GM12878 (cell line): ENCODE measurements around the gene C5orf15.

ENCODE experiments used
- BRCA1 ChIP-seq: IDR thresholded peaks from 2 replicates; pipeline ENCODE4 v1.6.1; 2011; ENCODE audit warnings: low read depth, low read length, improper control_type of control experiment
- CTCF ChIP-seq, 3 experiments: IDR thresholded peaks in 2 of 3; conservative IDR thresholded peaks in 1 of 3; 2 replicates each; pipeline ENCODE4 v1.5.1; 2011; ENCODE audit warnings: low read depth in 3 of 3, low read length in 3 of 3, mild to moderate bottlenecking in 3 of 3, control low read depth in 2 of 3, moderate library complexity in 2 of 3, inconsistent platforms in 1 of 3, mixed read lengths in 1 of 3; ENCODE audit not compliant: control insufficient read depth in 2 of 3, insufficient read depth in 1 of 3; ENCODE audit errors: extremely low read depth in 1 of 3
- POLR2A ChIP-seq: IDR thresholded peaks from 2 replicates; pipeline ENCODE4 v1.6.1; 2011; ENCODE audit warnings: low read depth, mild to moderate bottlenecking, low read length
- RCOR1 ChIP-seq: conservative IDR thresholded peaks from 2 replicates; pipeline ENCODE4 v1.6.1; 2012; ENCODE audit warnings: low read depth, low read length, improper control_type of control experiment

DNA sequence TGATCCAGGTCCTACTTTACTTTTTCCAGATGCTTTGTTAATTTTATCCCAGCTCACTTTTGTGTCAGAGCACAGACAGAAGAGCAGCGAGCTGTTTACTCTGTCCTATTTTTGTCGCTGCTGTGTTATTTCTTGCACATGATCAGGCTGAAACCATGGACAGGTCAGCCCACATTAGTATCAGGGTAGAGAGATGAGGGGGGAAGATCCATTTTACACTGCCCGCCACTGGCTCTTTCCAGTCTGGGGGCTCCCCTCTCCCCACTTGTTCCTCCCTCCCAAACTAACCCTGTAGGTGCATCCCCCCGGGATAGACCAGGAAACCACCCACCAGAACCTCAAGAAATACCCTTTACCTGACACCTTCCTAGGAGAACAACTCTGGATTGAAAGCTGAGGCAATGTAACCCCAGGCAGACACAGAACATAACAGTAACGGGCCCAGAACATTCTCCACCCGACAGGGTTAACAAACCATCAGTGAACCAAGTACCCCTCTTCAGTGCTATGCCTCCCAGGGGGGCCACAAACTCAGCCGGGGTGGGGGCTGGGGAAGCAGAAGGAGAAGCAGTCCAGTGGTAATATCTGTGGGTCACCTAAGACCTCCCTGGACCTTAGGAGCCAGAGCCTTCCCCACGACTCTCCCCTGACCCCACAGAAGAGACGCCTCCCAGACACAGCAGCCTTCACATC, 26.0 kb upstream of the C5orf15 start:
- TF ChIP-seq POLR2A (no peak), RCOR1 (no peak), BRCA1 (no peak), CTCF (IDR thresholded peaks at IDR 0.05 in 2 of 3, conservative IDR thresholded peaks at IDR 0.05 in 1 of 3; ENCODE audit: control insufficient read depth in 2 of 3, extremely low read depth in 1 of 3, insufficient read depth in 1 of 3, low read depth in 3 of 3, low read length in 3 of 3) (no peak)
